Body of pancreas (tissue), 4 donors: ENCODE results near the gene DNM2.
"Not testable (repeated sequence)": the region's sequence is repeated elsewhere in the genome, so short reads cannot be mapped to it uniquely, and the experiment has no call there.

Source experiments
- POLR2A ChIP-seq, 3 donors: fragments of 450-650 bp; IDR thresholded peaks; one replicate each; pipeline ENCODE4 v1.6.1; 2016; ENCODE audit warnings: antibody characterized with exemption in 3 of 3, mild to moderate bottlenecking in 2 of 3
- TF ChIP-seq, protein P1 (sequence below), 7 experiments: fragments of 450-650 bp in 4 of 7; fragments of 200-600 bp in 3 of 7; sonication (generic) in 3 of 7; IDR thresholded peaks; one replicate each; pipeline ENCODE4 v1.5.1; 2016 to 2019; ENCODE audit warnings: antibody characterized with exemption in 7 of 7

DNA sequence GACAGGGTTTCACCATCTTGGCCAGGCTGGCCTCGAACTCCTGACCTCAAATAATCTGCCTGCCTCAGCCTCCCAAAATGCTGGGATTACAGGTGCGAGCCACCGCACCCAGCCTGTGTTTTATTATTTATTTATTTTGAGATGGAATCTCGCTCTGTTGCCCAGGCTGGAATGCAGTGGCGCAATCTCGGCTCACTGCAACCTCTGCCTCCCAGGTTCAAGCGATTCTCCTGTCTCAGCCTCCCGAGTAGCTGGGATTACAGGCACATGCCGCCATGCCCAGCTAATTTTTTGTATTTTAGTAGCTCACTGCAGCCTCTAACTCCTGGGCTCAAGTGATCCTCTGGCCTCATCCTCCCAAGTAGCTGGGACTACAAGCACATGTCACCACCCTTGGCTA, 159.7 kb downstream of the DNM2 start:
- TF ChIP-seq, protein P1, sequence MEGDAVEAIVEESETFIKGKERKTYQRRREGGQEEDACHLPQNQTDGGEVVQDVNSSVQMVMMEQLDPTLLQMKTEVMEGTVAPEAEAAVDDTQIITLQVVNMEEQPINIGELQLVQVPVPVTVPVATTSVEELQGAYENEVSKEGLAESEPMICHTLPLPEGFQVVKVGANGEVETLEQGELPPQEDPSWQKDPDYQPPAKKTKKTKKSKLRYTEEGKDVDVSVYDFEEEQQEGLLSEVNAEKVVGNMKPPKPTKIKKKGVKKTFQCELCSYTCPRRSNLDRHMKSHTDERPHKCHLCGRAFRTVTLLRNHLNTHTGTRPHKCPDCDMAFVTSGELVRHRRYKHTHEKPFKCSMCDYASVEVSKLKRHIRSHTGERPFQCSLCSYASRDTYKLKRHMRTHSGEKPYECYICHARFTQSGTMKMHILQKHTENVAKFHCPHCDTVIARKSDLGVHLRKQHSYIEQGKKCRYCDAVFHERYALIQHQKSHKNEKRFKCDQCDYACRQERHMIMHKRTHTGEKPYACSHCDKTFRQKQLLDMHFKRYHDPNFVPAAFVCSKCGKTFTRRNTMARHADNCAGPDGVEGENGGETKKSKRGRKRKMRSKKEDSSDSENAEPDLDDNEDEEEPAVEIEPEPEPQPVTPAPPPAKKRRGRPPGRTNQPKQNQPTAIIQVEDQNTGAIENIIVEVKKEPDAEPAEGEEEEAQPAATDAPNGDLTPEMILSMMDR (IDR thresholded peaks at IDR 0.05), result not testable (repeated sequence)
- TF ChIP-seq POLR2A (IDR thresholded peaks at IDR 0.05), result not testable (repeated sequence)
